GM13977 (cell line): Measurements from ENCODE around the gene FRMD4B.

Experiments used
- DNase-seq: peaks from one replicate; pipeline ENCODE4 v3.0.0; 2012; ENCODE audit warnings: low spot score
- CTCF ChIP-seq: IDR thresholded peaks from 2 replicates; pipeline ENCODE4 v1.5.1; 2012; ENCODE audit warnings: mild to moderate bottlenecking, control low read depth; ENCODE audit not compliant: insufficient read depth; ENCODE audit errors: extremely low read depth, missing control alignments
- in situ Hi-C: fragments of 300-500 bp; cut with MboI; formaldehyde crosslinking; loops from one replicate; pipeline ENCODE4 v1.12.0; 2022; ENCODE audit warnings: low sequenced_read_pairs, low pct_unique_long_range_greater_than_20kb, mixed read lengths, inconsistent platforms; ENCODE audit not compliant: unreplicated experiment

Gene FRMD4B

GRCh38 chr3:69413551-69414207 is 27.8 kb upstream of the FRMD4B start:
- TF ChIP-seq CTCF: no peak
- in situ Hi-C loops: no loop called here
- DNase-seq: no peak

GRCh38 chr3:69411346-69411745 is 25.5 kb upstream of the FRMD4B start:
- in situ Hi-C loops: no loop called here
- no peak for DNase-seq
- no peak for TF ChIP-seq CTCF

GRCh38 chr3:69410301-69410700 is 24.4 kb upstream of the FRMD4B start:
- TF ChIP-seq CTCF: peak; percentile 91
- in situ Hi-C loops: no loop called here
- DNase-seq: peak; percentile 58

- TF ChIP-seq CTCF: no peak
- DNase-seq: no peak
- in situ Hi-C loops: no loop called here
Observed at GRCh38 chr3:69409831-69410230, 23.9 kb upstream of the FRMD4B start.

GRCh38 chr3:69409011-69409410 is 23.1 kb upstream of the FRMD4B start:
- in situ Hi-C loops: no loop called here
- no peak for TF ChIP-seq CTCF
- no peak for DNase-seq

- no peak for DNase-seq
- no peak for TF ChIP-seq CTCF
- in situ Hi-C loops: no loop called here
Observed at GRCh38 chr3:69408542-69408941, 22.7 kb upstream of the FRMD4B start.
